ENCODE results near the gene FPR2.

Gene FPR2

GRCh38 chr19:51809787-51810186 lies 48.8 kb downstream of the FPR2 start:
- Histone ChIP-seq H3K9me3 (ENCODE audit: low read length) (no peaks in the 10 kb centered on the region), H3K27me3 (ENCODE audit: control insufficient read depth in 1 of 2, insufficient read depth in 2 of 2, low read length in 2 of 2) (no peaks in the 10 kb centered on the region), H3K27ac (ENCODE audit: low read depth, low read length) (no peak overlapping the region), H3K9ac (ENCODE audit: low read length) (no peak overlapping the region), H3K36me3 (ENCODE audit: insufficient read depth, low read length) (no peaks in the 10 kb centered on the region), H3K4me3 (ENCODE audit: low read depth in 1 of 2, low read length in 2 of 2) (no peak overlapping the region), H3K4me1 (ENCODE audit: insufficient read depth, low read length) (no peaks in the 10 kb centered on the region)

- no peaks in the 10 kb centered on the region for H3K4me1 ChIP-seq (ENCODE audit: insufficient read depth, low read length)
- no peaks in the 10 kb centered on the region for H3K36me3 ChIP-seq (ENCODE audit: insufficient read depth, low read length)
- no peak overlapping the region for H3K27ac ChIP-seq (ENCODE audit: low read depth, low read length)
- H3K9me3 ChIP-seq (ENCODE audit: low read length): no peaks in the 10 kb centered on the region
- H3K27me3 ChIP-seq (ENCODE audit: control insufficient read depth in 1 of 2, insufficient read depth in 2 of 2, low read length in 2 of 2): no peaks in the 10 kb centered on the region
- H3K4me3 ChIP-seq (ENCODE audit: low read depth in 1 of 2, low read length in 2 of 2): no peak overlapping the region
- no peak overlapping the region for H3K9ac ChIP-seq (ENCODE audit: low read length)
Measured at GRCh38 chr19:51810223-51810622, 49.2 kb downstream of the FPR2 start.

GRCh38 chr19:51811344-51811743 lies 50.4 kb downstream of the FPR2 start:
- Histone ChIP-seq H3K4me1 (ENCODE audit: insufficient read depth, low read length) (no peaks in the 10 kb centered on the region), H3K9ac (ENCODE audit: low read length) (no peak overlapping the region), H3K27ac (ENCODE audit: low read depth, low read length) (no peak overlapping the region), H3K4me3 (ENCODE audit: low read depth in 1 of 2, low read length in 2 of 2) (no peak overlapping the region), H3K9me3 (ENCODE audit: low read length) (no peaks in the 10 kb centered on the region), H3K27me3 (ENCODE audit: control insufficient read depth in 1 of 2, insufficient read depth in 2 of 2, low read length in 2 of 2) (no peaks in the 10 kb centered on the region), H3K36me3 (ENCODE audit: insufficient read depth, low read length) (no peaks in the 10 kb centered on the region)

GRCh38 chr19:51815043-51815442 lies 54.1 kb downstream of the FPR2 start:
- no peaks in the 10 kb centered on the region for H3K4me1 ChIP-seq (ENCODE audit: insufficient read depth, low read length)
- no peaks in the 10 kb centered on the region for H3K9me3 ChIP-seq (ENCODE audit: low read length)
- H3K27me3 ChIP-seq (ENCODE audit: control insufficient read depth in 1 of 2, insufficient read depth in 2 of 2, low read length in 2 of 2): no peaks in the 10 kb centered on the region
- H3K36me3 ChIP-seq (ENCODE audit: insufficient read depth, low read length): no peaks in the 10 kb centered on the region
- no peak overlapping the region for H3K4me3 ChIP-seq (ENCODE audit: low read depth in 1 of 2, low read length in 2 of 2)
- H3K27ac ChIP-seq (ENCODE audit: low read depth, low read length): no peak overlapping the region
- H3K9ac ChIP-seq (ENCODE audit: low read length): no peak overlapping the region

- H3K36me3 ChIP-seq (ENCODE audit: insufficient read depth, low read length): no peaks in the 10 kb centered on the region
- no peaks in the 10 kb centered on the region for H3K27me3 ChIP-seq (ENCODE audit: control insufficient read depth in 1 of 2, insufficient read depth in 2 of 2, low read length in 2 of 2)
- no peak overlapping the region for H3K4me3 ChIP-seq (ENCODE audit: low read depth in 1 of 2, low read length in 2 of 2)
- no peak overlapping the region for H3K27ac ChIP-seq (ENCODE audit: low read depth, low read length)
- H3K4me1 ChIP-seq (ENCODE audit: insufficient read depth, low read length): no peaks in the 10 kb centered on the region
- H3K9me3 ChIP-seq (ENCODE audit: low read length): no peaks in the 10 kb centered on the region
- no peak overlapping the region for H3K9ac ChIP-seq (ENCODE audit: low read length)
Measured at GRCh38 chr19:51816711-51817110, 55.7 kb downstream of the FPR2 start.

- Histone ChIP-seq H3K27me3 (ENCODE audit: control insufficient read depth in 1 of 2, insufficient read depth in 2 of 2, low read length in 2 of 2) (no peaks in the 10 kb centered on the region), H3K4me1 (ENCODE audit: insufficient read depth, low read length) (no peaks in the 10 kb centered on the region), H3K4me3 (ENCODE audit: low read depth in 1 of 2, low read length in 2 of 2) (no peak overlapping the region), H3K9ac (ENCODE audit: low read length) (no peak overlapping the region), H3K27ac (ENCODE audit: low read depth, low read length) (no peak overlapping the region), H3K9me3 (ENCODE audit: low read length) (no peaks in the 10 kb centered on the region), H3K36me3 (ENCODE audit: insufficient read depth, low read length) (no peaks in the 10 kb centered on the region)
Measured at GRCh38 chr19:51820011-51820410, 59.0 kb downstream of the FPR2 start.

Measured in muscle layer of colon (tissue), 2 donors.